GM21717 (cell line): ENCODE measurements around the gene TLR2.

Source experiments
- ATAC-seq: cut with Tn5 transposase; IDR thresholded peaks from one replicate; pipeline ENCODE4 v1.9.1; 2021; ENCODE audit warnings: mild to moderate bottlenecking, moderate library complexity; ENCODE audit not compliant: unreplicated experiment

Gene TLR2

GRCh38 chr4:153684182-153684970 is at the start of gene TLR2:
Gene TLR2 (plus strand): TSS chr4:153684280. CDS start chr4:153702908, 18,628 bp downstream.
- ATAC-seq: peak; percentile 77

DNA sequence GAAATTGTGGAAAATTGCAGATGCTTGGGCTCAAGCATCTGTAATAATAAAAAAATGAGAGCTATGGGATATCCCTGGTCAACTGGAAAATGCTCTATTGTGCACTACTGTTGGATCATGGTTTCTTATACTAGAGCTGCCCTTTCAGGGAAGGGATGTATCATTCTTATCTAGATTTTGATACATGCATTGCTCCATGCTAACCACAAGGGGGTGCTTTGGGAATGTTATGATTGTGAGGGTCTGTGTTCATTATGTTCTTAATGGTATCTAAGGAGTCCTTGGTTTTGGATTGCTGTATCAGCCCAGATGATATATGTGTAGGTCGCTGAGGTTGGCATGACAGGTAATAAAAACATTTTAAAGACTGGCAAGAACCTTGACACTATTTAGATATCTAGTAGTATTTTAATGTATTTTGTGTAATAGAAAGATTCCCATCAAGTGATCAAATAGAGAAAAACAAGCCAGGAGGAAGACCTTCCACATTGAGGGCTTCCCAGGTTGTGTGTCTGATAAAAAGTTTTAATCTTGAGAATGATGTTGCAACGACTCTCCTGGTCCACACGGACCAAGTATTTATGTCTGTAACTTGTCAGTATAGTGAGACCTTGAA is 49.2 kb upstream of the TLR2 start:
- ATAC-seq: no peak

GRCh38 chr4:153635846-153636245 is 48.2 kb upstream of the TLR2 start:
- no peak for ATAC-seq

GRCh38 chr4:153637201-153637600 is 46.9 kb upstream of the TLR2 start:
- no peak for ATAC-seq

DNA sequence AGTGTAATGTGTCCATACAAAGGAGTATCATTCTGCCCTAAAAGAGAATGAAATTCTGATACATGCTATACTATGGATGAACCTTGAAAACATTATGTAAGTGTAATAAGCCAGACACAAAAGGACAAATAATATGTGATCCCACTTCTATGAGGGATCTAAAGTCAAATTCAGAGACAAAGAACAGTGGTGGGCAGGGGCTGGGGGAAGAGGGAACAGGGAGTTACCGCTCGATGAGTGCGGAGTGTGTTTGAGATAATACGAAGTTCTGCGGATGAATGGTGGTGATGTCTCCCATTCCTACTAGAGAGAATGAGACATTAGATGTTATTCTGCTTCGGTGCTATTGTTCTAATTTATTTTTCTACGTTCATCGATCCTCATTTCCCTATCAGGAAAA is 46.1 kb upstream of the TLR2 start:
- ATAC-seq: no peak

GRCh38 chr4:153638999-153639398 is 45.1 kb upstream of the TLR2 start:
- ATAC-seq: no peak

- ATAC-seq: no peak
Observed at GRCh38 chr4:153639833-153640802, 44.0 kb upstream of the TLR2 start.

GRCh38 chr4:153641532-153641931 is 42.5 kb upstream of the TLR2 start:
- no peak for ATAC-seq

DNA sequence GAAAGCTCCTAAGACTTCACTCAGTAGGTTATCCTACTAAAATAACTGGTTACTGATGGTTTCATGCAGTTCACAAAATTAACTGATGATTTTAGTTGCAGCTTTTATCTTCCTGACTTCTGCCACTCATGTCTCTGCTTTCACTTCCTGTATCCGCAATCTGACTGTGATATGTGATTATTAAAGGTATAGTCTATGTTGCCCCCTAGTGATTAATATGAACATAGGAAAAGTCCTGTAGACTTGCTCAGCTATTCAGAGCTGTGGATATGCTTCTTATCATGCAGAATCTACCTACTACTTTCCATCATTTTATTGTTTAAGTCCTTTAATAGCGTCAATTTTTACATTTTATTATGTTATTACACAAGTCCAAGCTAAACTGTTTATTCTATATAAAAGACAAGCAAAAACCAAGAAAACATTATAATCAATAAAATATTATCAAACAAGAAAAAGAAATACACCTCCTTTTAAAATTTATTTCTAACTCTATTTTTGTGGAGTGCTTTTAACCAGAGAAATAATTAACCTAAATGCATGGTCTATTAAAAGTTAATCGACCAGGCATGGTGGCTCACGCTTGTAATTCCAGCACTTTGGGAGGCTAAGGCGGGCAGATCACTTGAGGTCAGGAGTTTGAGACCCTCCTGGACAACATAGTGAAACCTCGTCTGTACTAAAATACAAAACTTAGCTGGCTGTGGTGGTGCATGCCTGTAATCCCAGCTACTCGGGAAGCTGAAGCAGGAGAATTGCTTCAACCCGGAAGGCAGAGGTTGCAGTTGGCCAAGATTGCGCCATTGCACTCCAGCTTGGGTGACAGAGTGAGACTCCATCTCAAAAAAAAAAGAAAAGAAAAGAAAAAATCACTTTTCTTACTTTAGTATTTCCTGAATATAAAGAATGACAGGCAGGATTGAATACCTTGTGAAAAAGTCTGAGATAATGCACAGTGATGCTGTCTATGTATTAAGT is 40.4 kb upstream of the TLR2 start:
- ATAC-seq: peak; percentile 90

DNA sequence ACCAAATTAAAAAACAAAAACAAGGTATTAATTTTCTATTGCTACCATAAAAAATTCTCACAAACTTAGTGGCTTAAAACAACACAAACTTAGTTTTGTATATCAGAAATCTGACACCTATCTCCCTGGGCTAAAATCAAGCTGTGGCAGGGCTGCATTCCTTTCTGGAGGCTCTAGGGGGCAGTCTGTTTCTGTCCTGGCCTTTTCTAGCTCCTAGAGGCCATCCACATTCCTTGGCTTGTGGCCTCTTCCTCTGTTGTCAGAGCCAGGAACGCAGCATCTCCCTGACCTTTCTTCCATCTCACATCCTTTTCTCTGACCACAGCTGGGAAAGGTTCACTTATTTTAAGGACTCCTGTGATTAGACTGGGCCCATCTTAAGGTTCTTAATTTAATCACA is 38.9 kb upstream of the TLR2 start:
- ATAC-seq: no peak

DNA sequence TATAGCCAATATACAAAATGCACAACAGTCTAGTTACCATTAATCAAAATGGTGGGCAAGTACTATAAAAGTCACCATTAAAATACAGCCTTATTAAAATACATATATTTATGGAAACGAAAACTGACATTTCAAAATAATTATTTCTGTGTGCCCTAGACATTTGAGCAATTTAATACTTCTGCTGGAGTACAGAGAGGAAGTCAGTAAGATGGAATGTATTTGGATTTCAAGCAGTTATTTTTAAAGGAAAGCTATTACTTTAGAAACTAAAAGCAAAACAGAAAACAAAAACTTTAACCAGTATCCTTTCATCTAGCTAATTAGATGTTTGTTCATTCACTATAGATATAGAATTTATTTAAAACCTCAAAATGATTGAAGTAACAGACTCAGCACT is 37.8 kb upstream of the TLR2 start:
- no peak for ATAC-seq

DNA sequence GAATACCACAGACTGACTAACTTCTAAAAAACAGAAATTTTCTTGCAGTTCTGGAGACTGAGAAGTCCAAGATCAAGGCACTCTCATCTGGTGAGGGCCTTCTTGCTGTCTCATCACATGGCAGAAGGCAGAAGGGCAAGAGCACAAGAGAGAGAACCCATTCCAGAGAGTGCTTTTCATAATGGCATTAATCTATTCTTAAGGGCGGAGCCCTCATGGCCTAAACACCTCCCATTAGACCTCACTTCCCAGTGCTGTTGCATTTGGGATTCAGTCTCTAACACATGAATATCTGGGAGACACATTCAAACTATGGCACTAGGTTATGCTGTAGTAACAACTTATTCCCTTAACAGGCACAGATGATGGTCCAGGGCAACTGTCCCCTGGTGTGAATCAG is 37.1 kb upstream of the TLR2 start:
- no peak for ATAC-seq

DNA sequence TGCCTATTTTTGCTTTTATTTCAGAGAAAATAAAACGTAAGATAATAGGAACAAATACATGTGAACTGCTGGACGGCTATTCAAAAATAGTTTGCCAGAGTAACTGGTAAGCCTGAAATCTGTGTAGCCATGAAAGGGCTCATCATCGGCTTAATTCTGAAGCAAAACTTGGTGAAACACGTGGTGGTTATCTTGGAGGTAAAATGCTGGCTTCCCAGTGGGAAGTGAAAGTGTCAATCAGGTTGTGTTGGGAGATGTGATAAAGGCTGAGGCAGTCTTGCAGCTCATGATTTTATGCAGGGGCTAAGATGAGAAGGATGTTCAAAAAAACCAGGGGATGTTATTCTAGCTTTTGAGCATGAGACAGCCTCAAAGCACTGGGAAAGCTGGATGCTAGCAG is 36.1 kb upstream of the TLR2 start:
- ATAC-seq: no peak

GRCh38 chr4:153649572-153649991 is 34.5 kb upstream of the TLR2 start:
- ATAC-seq: no peak

DNA sequence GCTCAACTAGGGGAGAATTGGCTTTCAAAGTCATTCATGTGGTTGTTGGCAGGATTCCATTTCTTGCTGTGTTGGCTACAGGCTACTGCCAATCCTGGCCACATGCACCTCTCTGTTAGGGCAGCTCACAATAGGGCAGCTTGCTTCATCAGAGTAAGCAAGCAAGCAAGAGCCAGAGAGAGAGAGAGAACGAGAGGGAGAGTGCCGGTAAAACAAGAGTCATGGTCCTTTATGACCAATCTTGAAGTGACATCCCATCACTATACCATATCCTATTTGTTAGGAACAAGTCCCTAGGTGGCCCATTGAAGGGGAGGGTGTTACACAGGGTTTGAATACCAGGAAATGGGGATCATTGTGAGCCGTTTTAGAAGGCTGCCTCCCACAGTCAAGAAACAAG is 33.0 kb upstream of the TLR2 start:
- no peak for ATAC-seq

DNA sequence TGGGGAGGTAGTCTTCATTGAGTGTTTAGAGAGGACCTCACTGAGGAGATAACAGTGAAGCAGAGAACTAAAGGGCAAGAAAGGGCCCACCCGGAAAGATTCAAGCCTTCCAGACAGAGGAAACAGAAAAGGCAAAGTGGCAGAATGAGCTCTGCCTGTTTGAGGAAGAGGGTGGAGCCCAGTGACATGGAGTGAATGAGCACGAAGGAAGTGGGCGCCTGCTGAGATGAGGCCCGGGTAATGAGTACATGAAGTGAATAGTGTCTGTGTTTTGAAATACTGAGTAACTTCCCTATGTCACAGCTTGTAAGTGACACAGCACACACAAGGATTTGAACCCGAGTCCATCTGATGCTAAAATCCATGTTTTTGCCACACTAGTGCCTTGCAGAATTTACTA is 32.5 kb upstream of the TLR2 start:
- no peak for ATAC-seq

DNA sequence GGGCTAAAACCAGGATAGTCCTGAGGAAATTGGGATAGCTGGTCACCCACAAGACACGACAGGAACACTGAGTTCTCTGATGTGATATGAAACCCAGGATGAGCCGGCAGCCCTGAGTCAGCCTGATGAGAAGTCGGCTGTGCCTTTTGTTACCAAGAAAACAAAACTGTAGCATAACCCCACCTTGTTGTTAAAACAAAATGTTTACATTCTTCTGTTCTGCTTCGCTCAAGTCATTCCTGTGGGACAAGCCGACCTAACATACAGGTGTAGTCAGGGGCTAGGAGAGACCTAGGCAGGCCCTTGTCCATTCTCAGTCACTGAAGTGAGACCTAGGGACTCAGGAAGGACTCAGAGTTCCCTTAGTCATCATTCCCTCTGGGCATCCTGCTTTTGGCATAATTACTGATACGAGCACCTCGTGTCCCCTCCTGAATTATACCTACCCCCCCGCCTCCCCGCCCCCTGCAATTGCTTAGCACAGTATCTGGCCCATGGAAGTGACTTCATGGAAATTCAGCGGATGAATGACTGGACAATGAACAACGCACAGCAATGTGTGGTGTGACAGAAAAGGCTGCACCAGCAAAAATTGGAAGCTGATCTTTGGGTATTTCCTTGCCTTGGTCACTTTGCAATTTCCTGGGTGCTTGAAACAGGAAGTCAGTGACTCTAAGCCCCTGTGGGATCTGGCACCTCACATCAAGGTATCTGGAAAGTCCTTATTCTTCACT is 31.9 kb upstream of the TLR2 start:
- ATAC-seq: no peak

GRCh38 chr4:153655002-153655541 is 29.0 kb upstream of the TLR2 start:
- ATAC-seq: no peak

DNA sequence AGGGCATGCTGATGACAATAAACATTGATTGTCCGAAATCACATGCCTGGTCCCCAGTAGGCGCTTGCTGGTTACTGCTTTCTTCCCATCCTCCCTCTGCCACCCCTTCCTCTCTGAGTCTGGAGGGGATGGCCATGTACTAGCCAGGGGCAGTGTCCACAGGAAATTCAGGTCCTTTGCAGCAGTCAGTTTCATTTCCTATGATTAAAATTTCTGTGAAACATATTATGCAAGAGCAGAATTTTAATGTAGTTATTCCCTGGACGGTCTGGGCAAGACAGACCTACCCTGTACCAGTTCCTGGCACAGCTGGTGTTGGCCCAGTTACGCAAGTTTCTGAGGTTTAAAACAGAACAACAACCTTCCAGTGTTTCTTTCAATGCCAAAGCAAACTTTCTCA is 28.2 kb upstream of the TLR2 start:
- no peak for ATAC-seq
